H7 (cell line): ENCODE results near the gene NKD1. TPM values are rescaled to one million over a fixed set of nuclear protein-coding genes. Genes with fewer than 3 reads are reported as not detected.

ENCODE experiments used
- DNase-seq: peaks from one replicate; pipeline ENCODE4 v3.0.0; 2012
- H3K27me3 ChIP-seq: 2 replicates; pipeline ENCODE4 v1.6.0; 2011; ENCODE audit warnings: mild to moderate bottlenecking, low read length; ENCODE audit not compliant: control insufficient read depth, insufficient read depth
- H3K36me3 ChIP-seq: replicated peaks from 2 replicates; pipeline ENCODE4 v1.5.1; 2011; ENCODE audit warnings: low read length; ENCODE audit not compliant: control insufficient read depth, insufficient read depth
- H3K4me3 ChIP-seq: 2 replicates; pipeline ENCODE4 v1.5.1; 2011; ENCODE audit warnings: low read depth, mild to moderate bottlenecking, control low read depth, low read length, moderate library complexity; ENCODE audit not compliant: insufficient read depth
- total RNA-seq: library from RNA; depleted of rRNA; stranded (reverse); fragments of >200 nt; shearing (Covaris generic); gene quantifications from 2 replicates; pipeline ENCODE4 v1.2.3, GENCODE V29; 2014

NKD1 gene
- total RNA-seq, 1 experiment from 2014 or later, result 1.2 TPM

DNA sequence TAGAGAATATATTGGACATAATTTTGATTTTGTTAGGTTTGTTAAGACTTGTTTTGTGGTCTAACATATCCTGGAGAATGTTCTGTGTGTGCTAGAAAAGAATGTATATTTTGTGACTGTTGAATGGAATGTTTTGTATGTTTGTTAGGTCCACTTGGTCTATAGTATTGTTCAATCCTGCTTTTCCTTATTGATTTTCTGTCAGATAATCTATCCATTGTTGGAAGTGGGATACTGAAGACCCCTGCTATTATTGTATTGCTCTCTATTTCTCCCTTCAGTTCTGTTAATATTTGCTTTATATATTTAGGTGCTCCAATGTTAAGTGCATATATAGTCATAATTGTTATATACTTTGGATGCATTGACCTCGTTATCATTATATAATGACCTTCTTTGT is 33.0 kb upstream of the NKD1 start:
- no peaks in the 10 kb centered on the region for H3K27me3 ChIP-seq
- no peak for DNase-seq
- H3K4me3 ChIP-seq, result no peak overlapping the region
- no peaks in the 10 kb centered on the region for H3K36me3 ChIP-seq

DNA sequence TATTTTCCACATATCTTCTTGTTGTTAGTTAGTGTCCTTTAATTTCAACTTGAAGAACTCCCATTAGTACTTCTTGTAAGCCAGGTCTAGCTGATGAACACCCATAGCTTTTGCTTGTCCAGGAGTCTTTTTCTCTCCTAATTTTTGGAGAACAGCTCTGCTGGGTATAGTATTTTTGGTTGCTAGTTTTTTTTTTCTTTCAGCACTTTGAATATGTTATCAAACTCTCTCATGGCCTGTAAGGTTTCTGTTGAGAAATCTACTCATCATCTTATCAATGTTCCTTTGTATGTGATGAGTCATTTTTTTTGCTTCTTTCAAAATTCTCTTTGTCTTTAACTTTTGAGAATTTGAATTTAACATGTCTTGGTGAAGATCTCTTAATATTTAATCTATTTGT is 31.8 kb upstream of the NKD1 start:
- H3K4me3 ChIP-seq, result no peak overlapping the region
- no peaks in the 10 kb centered on the region for H3K36me3 ChIP-seq
- no peak for DNase-seq
- no peaks in the 10 kb centered on the region for H3K27me3 ChIP-seq

GRCh38 chr16:50516890-50517289 is 31.3 kb upstream of the NKD1 start:
- Histone ChIP-seq H3K36me3 (no peaks in the 10 kb centered on the region), H3K4me3 (no peak overlapping the region), H3K27me3 (no peaks in the 10 kb centered on the region)
- no peak for DNase-seq

- Histone ChIP-seq H3K36me3 (no peaks in the 10 kb centered on the region), H3K27me3 (no peaks in the 10 kb centered on the region), H3K4me3 (no peak overlapping the region)
- DNase-seq, result no peak
Measured at GRCh38 chr16:50517450-50518252, 30.5 kb upstream of the NKD1 start.

DNA sequence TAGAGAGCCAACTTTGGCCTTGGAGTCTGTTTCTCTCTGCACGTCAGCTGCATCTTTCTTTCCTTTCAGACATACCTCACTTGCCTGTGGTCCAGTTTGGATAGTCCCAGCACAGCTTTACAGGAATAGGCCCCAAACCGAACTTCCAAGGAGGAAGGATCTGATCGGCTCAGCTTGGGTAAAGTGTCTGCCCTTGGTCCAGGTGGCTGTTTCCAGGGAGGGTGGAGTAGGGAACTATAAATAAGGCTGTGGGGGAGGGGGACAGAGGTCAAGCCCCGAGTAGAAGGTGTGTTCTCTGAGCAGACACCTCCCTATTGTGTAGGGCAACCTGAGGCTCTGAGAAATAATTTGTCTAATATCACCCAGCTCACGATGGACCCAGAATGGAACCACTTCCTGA is 29.2 kb upstream of the NKD1 start:
- Histone ChIP-seq H3K4me3 (no peak overlapping the region), H3K36me3 (no peaks in the 10 kb centered on the region), H3K27me3 (no peaks in the 10 kb centered on the region)
- DNase-seq, result no peak

GRCh38 chr16:50519602-50520001 is 28.6 kb upstream of the NKD1 start:
- H3K27me3 ChIP-seq, result no peaks in the 10 kb centered on the region
- no peak for DNase-seq
- H3K4me3 ChIP-seq, result no peak overlapping the region
- no peaks in the 10 kb centered on the region for H3K36me3 ChIP-seq

DNA sequence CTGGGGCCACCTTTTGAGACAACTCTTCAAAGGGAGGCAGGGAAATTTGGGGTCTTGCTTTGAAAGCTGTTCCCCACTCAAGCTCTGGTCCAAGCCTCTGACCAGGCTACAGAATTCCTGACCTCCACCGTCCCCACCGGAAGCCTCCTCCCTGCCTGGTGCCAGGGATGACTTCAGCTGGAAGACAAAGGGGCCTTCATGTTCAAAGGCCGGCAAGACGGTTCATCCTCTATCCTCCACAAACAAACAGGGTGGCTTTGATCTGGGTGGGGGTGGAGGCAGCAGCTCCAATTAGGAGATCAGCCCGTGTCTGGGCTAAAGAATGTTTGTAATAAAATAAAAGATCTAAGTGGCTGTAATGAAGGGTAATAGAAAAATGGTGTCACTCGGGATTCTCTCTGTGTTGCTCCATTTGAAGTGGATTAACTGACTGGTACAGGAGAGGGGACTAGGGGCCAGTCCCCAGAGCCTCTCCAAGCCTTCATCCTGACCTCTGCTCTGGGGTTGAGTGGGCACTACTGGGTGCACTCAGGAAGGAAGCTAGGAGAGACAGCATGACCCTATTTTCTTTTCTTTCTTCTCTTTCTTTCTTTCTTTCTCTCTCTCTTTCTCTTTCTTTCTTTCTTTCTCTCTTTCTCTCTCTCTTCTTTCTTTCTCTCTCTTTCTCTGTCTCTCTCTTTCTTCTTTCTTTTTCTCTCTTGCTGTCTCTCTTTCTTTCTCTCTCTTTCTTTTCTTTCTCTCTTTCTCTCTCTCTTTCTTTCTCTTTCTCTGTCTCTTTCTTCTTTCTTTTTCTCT is 27.5 kb upstream of the NKD1 start:
- Histone ChIP-seq H3K36me3 (no peaks in the 10 kb centered on the region), H3K27me3 (no peaks in the 10 kb centered on the region), H3K4me3 (no peak overlapping the region)
- DNase-seq, result no peak

DNA sequence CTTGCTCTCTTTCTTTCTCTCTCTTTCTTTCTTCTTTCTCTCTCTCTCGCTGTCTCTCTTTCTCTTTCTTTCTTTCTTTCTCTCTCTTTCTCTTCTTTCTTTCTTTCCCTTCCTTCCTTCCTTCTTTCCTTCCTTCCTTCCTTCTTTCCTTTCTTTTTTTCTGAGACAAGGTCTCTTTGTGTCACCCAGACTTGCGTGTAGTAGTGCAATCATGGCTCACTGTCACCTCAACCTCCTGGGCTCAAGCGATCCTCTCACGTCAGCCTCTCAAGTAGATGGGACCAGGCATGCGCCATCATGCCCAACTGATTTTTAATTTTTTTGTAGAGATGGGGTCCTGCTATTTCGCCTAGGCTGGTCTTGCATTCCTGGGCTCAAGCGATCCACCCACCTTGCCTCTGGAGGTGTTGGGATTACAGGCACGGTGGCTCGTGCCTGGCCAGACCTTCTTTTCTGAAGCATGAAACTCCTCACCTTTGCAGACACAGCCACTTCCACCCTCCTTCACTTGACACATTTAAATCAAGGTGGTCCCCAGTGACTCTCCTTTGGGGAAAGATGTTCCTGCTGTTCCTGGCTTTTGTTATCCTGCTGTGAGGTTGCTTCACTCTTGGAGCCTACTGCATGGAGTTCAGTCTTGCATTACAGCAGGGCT is 26.8 kb upstream of the NKD1 start:
- no peak for DNase-seq
- no peaks in the 10 kb centered on the region for H3K27me3 ChIP-seq
- no peaks in the 10 kb centered on the region for H3K36me3 ChIP-seq
- H3K4me3 ChIP-seq, result no peak overlapping the region

- H3K27me3 ChIP-seq, result no peaks in the 10 kb centered on the region
- DNase-seq, result no peak
- no peaks in the 10 kb centered on the region for H3K36me3 ChIP-seq
- no peak overlapping the region for H3K4me3 ChIP-seq
Measured at GRCh38 chr16:50522324-50522723, 25.9 kb upstream of the NKD1 start.

DNA sequence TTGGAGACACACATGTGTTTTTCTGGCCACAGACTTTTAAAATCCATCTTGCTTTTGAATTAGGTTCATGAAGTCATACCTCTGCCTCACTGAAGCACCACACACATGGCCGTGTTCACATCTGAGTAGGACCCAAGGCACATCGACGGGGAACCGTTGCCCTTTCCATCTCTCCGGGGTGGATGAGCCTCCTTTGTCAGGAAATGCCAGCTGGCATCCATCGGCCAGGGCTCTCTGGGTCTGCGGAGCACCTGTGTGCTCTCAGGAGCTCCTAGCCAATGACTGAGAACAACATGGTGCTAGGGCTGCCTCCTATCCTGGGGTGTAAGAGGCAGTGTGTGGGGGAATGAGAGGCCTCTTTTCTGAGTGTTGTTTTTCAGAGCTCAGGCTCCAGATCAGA is 24.5 kb upstream of the NKD1 start:
- no peak for DNase-seq

GRCh38 chr16:50525262-50525661 is 22.9 kb upstream of the NKD1 start:
- H3K36me3 ChIP-seq, result no peaks in the 10 kb centered on the region
- no peak for DNase-seq

More for the DNA sequence above, 24.5 kb upstream of the NKD1 start:
- no peak overlapping the region for H3K4me3 ChIP-seq
- no peaks in the 10 kb centered on the region for H3K27me3 ChIP-seq
- H3K36me3 ChIP-seq, result no peaks in the 10 kb centered on the region

DNA sequence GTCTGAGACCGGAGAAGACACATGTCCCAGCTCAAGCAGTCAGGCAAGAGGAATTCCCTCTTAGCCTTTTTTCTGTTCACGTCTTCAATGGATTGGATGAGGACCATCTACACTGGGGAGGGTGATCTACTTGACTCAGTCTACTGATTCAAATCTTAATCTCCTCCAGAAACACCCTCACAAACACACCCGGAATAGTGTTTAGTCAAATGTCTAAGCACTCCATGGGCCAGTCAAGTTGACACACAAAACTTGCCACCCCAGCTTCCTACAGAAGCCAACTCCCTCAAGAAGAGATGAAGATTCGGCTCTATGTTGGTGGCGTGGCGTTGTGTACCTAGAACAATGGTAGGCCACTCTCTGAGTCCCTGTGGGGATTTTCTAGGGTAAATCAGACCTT is 22.5 kb upstream of the NKD1 start:
- H3K4me3 ChIP-seq, result no peak overlapping the region
- no peaks in the 10 kb centered on the region for H3K36me3 ChIP-seq
- no peak for DNase-seq
- H3K27me3 ChIP-seq, result no peaks in the 10 kb centered on the region

More at GRCh38 chr16:50525262-50525661, 22.9 kb upstream of the NKD1 start:
- H3K4me3 ChIP-seq, result no peak overlapping the region
- H3K27me3 ChIP-seq, result no peaks in the 10 kb centered on the region

DNA sequence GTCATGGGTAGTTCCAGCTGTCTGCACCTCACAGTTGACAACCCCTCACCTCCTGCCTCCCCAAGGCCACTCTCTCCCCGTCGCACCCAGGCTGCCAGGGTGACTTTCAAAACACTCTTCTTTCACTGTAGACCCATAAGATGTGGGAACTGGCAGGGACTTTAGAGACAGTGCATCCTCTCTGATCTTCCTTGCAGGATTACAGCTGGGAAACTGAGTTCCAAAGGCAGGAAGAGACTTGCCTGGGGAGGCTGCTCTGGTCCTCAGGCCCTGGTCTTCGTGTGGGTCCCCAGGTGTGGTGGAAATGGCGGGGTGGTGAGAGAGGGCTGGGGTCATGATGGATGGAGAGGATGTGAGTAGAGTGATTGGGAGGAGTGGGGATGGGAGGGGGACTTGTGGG is 21.9 kb upstream of the NKD1 start:
- H3K4me3 ChIP-seq, result no peak overlapping the region
- no peak for DNase-seq
- no peaks in the 10 kb centered on the region for H3K36me3 ChIP-seq
- H3K27me3 ChIP-seq, result no peaks in the 10 kb centered on the region

DNA sequence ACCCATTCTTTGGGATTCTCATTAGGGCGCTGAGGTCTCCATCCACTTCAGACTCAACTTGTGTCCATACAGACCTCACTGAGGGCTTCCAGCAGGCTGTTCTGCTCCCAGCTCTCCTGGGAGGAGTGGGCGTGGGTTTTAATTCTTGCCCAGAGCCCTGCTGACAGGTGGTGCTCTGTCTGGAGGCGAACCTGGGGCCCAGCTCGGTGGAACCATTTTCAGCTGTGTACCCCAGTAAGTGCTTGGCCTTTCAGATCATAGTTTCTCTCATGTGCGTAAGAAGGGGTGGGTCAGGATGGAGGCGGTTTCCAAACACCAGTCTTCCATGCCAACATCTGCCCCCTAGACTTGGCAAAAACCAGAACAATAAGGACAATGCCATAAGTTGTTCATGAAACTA is 21.4 kb upstream of the NKD1 start:
- Histone ChIP-seq H3K27me3 (no peaks in the 10 kb centered on the region), H3K36me3 (no peaks in the 10 kb centered on the region), H3K4me3 (no peak overlapping the region)
- DNase-seq, result no peak

- no peaks in the 10 kb centered on the region for H3K27me3 ChIP-seq
- no peak for DNase-seq
- H3K36me3 ChIP-seq, result no peaks in the 10 kb centered on the region
- H3K4me3 ChIP-seq, result no peak overlapping the region
Measured at GRCh38 chr16:50528820-50529219, 19.4 kb upstream of the NKD1 start.
